ENCODE measurements around the gene EFR3B. TPM values are rescaled to one million over a fixed set of nuclear protein-coding genes. Genes with fewer than 3 reads are reported as not detected.

EFR3B gene
- total RNA-seq, 1 donor from 2014 or later = 0.07 TPM

DNA sequence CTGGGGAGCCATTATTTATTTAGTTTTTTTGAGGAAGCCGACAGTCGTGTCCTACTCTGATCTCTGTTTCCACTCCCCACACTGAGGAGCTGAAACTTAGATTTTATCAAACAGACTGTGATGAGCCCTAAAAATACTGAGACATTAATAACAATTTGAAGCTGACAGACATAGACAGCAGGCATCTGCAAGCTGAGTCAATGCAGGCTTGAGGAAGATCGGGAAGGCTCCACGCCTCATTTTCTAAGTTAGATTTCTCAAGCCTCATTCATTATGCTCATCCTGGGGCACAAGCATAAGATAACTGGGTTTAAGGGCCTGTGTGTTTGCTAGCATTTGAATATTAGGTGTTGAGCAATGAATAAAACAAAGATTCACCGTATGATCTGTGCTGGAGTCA lies 26.3 kb downstream of the EFR3B start:
- DNase-seq (no peak), ATAC-seq (ENCODE audit: low read depth) (no peak)
- Mint-ChIP-seq H3K4me3 (no peak overlapping the region), H3K36me3 (ENCODE audit: low read depth) (no peaks in the 10 kb centered on the region), H3K4me1 (peaks cover 7% of the 10 kb centered on the region), H3K27ac (no peak overlapping the region), H3K27me3 (peaks cover 2% of the 10 kb centered on the region), H3K9me3 (peaks cover 4% of the 10 kb centered on the region)
- TF ChIP-seq, protein P1, sequence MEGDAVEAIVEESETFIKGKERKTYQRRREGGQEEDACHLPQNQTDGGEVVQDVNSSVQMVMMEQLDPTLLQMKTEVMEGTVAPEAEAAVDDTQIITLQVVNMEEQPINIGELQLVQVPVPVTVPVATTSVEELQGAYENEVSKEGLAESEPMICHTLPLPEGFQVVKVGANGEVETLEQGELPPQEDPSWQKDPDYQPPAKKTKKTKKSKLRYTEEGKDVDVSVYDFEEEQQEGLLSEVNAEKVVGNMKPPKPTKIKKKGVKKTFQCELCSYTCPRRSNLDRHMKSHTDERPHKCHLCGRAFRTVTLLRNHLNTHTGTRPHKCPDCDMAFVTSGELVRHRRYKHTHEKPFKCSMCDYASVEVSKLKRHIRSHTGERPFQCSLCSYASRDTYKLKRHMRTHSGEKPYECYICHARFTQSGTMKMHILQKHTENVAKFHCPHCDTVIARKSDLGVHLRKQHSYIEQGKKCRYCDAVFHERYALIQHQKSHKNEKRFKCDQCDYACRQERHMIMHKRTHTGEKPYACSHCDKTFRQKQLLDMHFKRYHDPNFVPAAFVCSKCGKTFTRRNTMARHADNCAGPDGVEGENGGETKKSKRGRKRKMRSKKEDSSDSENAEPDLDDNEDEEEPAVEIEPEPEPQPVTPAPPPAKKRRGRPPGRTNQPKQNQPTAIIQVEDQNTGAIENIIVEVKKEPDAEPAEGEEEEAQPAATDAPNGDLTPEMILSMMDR (IDR thresholded peaks at IDR 0.05) = no peak
- POLR2A ChIA-PET = no interaction called here
- CTCF ChIA-PET = no interaction called here
- intact Hi-C loops (cut with micrococcal nuclease) = no loop called here

DNA sequence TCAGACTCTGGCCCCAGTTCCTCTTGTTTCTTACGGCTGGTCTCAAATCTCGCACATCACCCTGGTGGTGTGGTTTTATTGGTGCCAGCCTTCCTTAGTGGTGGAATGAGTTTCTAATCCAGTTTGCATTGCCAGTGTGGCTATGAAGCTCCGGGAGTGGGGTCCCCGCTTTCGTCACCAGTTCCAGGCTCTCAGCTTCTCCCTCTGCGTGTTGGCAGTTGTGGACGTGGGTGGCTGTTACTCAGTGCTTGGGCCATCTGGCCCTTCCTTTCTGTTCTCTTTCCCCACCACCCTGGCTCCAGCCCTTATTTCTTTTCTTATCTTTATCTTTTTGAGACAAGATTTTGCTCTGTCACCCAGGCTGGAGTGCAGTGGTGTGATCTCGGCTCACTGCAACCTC lies 30.1 kb downstream of the EFR3B start:
- ATAC-seq (ENCODE audit: low read depth) (no peak), DNase-seq (no peak)
- no peak overlapping the region for H3K4me3 Mint-ChIP-seq
- ChIA-PET CTCF (no interaction called here), POLR2A (no interaction called here)
- intact Hi-C loops (cut with micrococcal nuclease) = no loop called here
- H3K27me3 Mint-ChIP-seq = peaks cover 2% of the 10 kb centered on the region
- H3K4me1 Mint-ChIP-seq = peaks cover 5% of the 10 kb centered on the region
- H3K9me3 Mint-ChIP-seq = no peaks in the 10 kb centered on the region
- H3K27ac Mint-ChIP-seq = no peak overlapping the region
- H3K36me3 Mint-ChIP-seq (ENCODE audit: low read depth) = no peaks in the 10 kb centered on the region
- TF ChIP-seq, protein P1 (IDR thresholded peaks at IDR 0.05) = no peak

DNA sequence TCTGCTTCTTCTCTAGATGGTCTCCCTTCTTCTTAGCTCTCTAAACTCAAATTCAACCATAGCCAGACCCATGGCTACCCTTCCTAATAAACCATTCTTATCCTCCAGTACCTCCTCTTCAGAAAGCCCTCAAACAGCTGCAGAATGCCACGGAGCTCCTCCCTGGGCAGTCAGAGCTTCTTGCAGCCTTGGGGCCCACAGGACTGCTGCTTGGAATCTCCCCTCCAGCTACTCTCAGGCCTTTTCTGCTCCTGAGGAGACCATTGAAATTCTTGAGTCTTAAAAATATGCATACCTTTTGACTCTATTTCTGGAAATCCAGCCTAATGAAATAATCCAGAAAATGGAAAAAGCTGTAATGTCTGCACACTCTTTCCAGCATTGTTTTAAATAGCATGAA lies 30.7 kb downstream of the EFR3B start:
- ChIA-PET POLR2A (no interaction called here), CTCF (no interaction called here)
- DNase-seq (no peak), ATAC-seq (ENCODE audit: low read depth) (no peak)
- H3K4me1 Mint-ChIP-seq = peaks cover 5% of the 10 kb centered on the region
- no peaks in the 10 kb centered on the region for H3K36me3 Mint-ChIP-seq (ENCODE audit: low read depth)
- no peak overlapping the region for H3K27ac Mint-ChIP-seq
- intact Hi-C loops (cut with micrococcal nuclease) = no loop called here
- TF ChIP-seq, protein P1 (IDR thresholded peaks at IDR 0.05) = no peak
- no peak overlapping the region for H3K4me3 Mint-ChIP-seq
- peaks cover 2% of the 10 kb centered on the region for H3K27me3 Mint-ChIP-seq
- H3K9me3 Mint-ChIP-seq = no peaks in the 10 kb centered on the region

DNA sequence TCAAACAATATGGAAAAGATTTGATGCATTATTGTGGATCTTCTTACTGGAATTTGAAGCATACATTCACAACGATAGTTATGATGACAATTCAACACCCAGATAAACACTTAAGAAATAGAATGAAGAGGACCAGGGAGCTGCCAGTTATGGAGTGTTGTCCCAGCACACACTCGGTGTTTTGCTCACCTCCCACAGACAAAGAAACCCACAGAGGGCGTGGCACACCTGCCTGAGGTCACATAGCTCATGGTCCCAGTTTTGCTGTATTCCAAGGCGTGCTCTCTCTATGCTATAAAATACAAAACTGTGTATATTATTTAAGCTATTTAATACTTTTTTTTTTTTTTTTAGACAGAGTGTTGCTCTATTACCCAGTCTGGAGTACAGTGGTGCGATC lies 31.1 kb downstream of the EFR3B start:
- H3K4me1 Mint-ChIP-seq = peaks cover 5% of the 10 kb centered on the region
- H3K27ac Mint-ChIP-seq = no peak overlapping the region
- ATAC-seq (ENCODE audit: low read depth) (no peak), DNase-seq (no peak)
- no peaks in the 10 kb centered on the region for H3K36me3 Mint-ChIP-seq (ENCODE audit: low read depth)
- intact Hi-C loops (cut with micrococcal nuclease) = no loop called here
- POLR2A ChIA-PET = no interaction called here
- H3K4me3 Mint-ChIP-seq = no peak overlapping the region
- H3K27me3 Mint-ChIP-seq = peaks cover 5% of the 10 kb centered on the region
- CTCF ChIA-PET = no interaction called here
- no peaks in the 10 kb centered on the region for H3K9me3 Mint-ChIP-seq
- TF ChIP-seq, protein P1 (IDR thresholded peaks at IDR 0.05) = no peak

DNA sequence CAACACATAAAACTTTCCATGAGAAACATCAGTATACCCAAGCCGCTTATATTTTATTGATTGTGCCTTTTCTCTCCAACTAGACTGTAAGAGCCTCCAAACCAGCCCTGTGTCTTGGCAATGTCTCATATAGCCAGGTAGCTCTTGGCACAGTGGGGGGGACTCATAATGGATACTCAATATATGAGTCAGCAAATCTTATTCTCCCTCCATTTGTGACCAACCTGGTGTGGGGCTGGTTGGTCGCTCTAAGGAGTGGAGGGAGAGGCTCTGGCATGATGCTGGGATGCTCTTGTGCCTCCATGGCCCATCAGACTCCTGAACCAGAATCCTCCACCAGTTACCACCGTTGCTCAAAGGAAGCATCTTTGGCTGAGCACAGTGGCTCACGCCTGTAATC lies 32.0 kb downstream of the EFR3B start:
- H3K27ac Mint-ChIP-seq = no peak overlapping the region
- no peaks in the 10 kb centered on the region for H3K9me3 Mint-ChIP-seq
- peaks cover 5% of the 10 kb centered on the region for H3K4me1 Mint-ChIP-seq
- no peak overlapping the region for H3K4me3 Mint-ChIP-seq
- ATAC-seq (ENCODE audit: low read depth) (no peak), DNase-seq (no peak)
- CTCF ChIA-PET = no interaction called here
- POLR2A ChIA-PET = no interaction called here
- intact Hi-C loops (cut with micrococcal nuclease) = no loop called here
- H3K27me3 Mint-ChIP-seq = peaks cover 9% of the 10 kb centered on the region
- TF ChIP-seq, protein P1 (IDR thresholded peaks at IDR 0.05) = no peak
- no peaks in the 10 kb centered on the region for H3K36me3 Mint-ChIP-seq (ENCODE audit: low read depth)
